ENCODE data around the gene NOS1AP.

The NOS1AP gene

GRCh38 chr1:162321809-162322422 is 252.4 kb downstream of the NOS1AP start:
- no peak overlapping the region for H3K27ac ChIP-seq
- H3K27me3 ChIP-seq (ENCODE audit: insufficient read depth, low read depth, severe bottlenecking) = no peaks in the 10 kb centered on the region
- DNase-seq = no peak
- no peaks in the 10 kb centered on the region for H3K36me3 ChIP-seq
- no peak overlapping the region for H3K4me3 ChIP-seq (ENCODE audit: low read depth, low read length)
- H3K9me3 ChIP-seq (ENCODE audit: severe bottlenecking) = no peaks in the 10 kb centered on the region
- TF ChIP-seq CTCF (IDR thresholded peaks at IDR 0.05; ENCODE audit: low read depth, low read length) = no peak

GRCh38 chr1:162323023-162323422 is 253.5 kb downstream of the NOS1AP start:
- Histone ChIP-seq H3K9me3 (ENCODE audit: severe bottlenecking) (no peaks in the 10 kb centered on the region), H3K4me3 (ENCODE audit: low read depth, low read length) (no peak overlapping the region), H3K27ac (no peak overlapping the region), H3K36me3 (no peaks in the 10 kb centered on the region), H3K27me3 (ENCODE audit: insufficient read depth, low read depth, severe bottlenecking) (no peaks in the 10 kb centered on the region)
- DNase-seq = no peak
- no peak for TF ChIP-seq CTCF (IDR thresholded peaks at IDR 0.05; ENCODE audit: low read depth, low read length)

GRCh38 chr1:162324396-162324795 is 254.9 kb downstream of the NOS1AP start:
- no peak for DNase-seq
- no peak overlapping the region for H3K4me3 ChIP-seq (ENCODE audit: low read depth, low read length)
- no peak overlapping the region for H3K27ac ChIP-seq
- no peak for TF ChIP-seq CTCF (IDR thresholded peaks at IDR 0.05; ENCODE audit: low read depth, low read length)
- no peaks in the 10 kb centered on the region for H3K36me3 ChIP-seq
- H3K9me3 ChIP-seq (ENCODE audit: severe bottlenecking) = no peaks in the 10 kb centered on the region
- no peaks in the 10 kb centered on the region for H3K27me3 ChIP-seq (ENCODE audit: insufficient read depth, low read depth, severe bottlenecking)

- TF ChIP-seq CTCF (IDR thresholded peaks at IDR 0.05; ENCODE audit: low read depth, low read length) = no peak
- Histone ChIP-seq H3K9me3 (ENCODE audit: severe bottlenecking) (no peaks in the 10 kb centered on the region), H3K27me3 (ENCODE audit: insufficient read depth, low read depth, severe bottlenecking) (no peaks in the 10 kb centered on the region), H3K36me3 (no peaks in the 10 kb centered on the region), H3K4me3 (ENCODE audit: low read depth, low read length) (no peak overlapping the region), H3K27ac (no peak overlapping the region)
- no peak for DNase-seq
Measured at GRCh38 chr1:162326559-162326958, 257.1 kb downstream of the NOS1AP start.

- no peak for TF ChIP-seq CTCF (IDR thresholded peaks at IDR 0.05; ENCODE audit: low read depth, low read length)
- Histone ChIP-seq H3K9me3 (ENCODE audit: severe bottlenecking) (no peaks in the 10 kb centered on the region), H3K27ac (no peak overlapping the region), H3K36me3 (no peaks in the 10 kb centered on the region), H3K27me3 (ENCODE audit: insufficient read depth, low read depth, severe bottlenecking) (no peaks in the 10 kb centered on the region), H3K4me3 (ENCODE audit: low read depth, low read length) (no peak overlapping the region)
- DNase-seq = no peak
Measured at GRCh38 chr1:162327144-162327787, 257.8 kb downstream of the NOS1AP start.

- Histone ChIP-seq H3K27ac (no peak overlapping the region), H3K9me3 (ENCODE audit: severe bottlenecking) (no peaks in the 10 kb centered on the region), H3K4me3 (ENCODE audit: low read depth, low read length) (no peak overlapping the region), H3K27me3 (ENCODE audit: insufficient read depth, low read depth, severe bottlenecking) (no peaks in the 10 kb centered on the region), H3K36me3 (peaks cover 2% of the 10 kb centered on the region; the same call in 1 of the 2 replicates)
- no peak for TF ChIP-seq CTCF (IDR thresholded peaks at IDR 0.05; ENCODE audit: low read depth, low read length)
- DNase-seq = no peak
Measured at GRCh38 chr1:162327788-162328165, 258.3 kb downstream of the NOS1AP start.
